ENCODE data around the gene WIF1. TPM values are rescaled to one million over a fixed set of nuclear protein-coding genes. Genes with fewer than 3 reads are reported as not detected.

WIF1 gene
- total and polyA plus RNA-seq, 5 experiments from 2014 or later: not detected

DNA sequence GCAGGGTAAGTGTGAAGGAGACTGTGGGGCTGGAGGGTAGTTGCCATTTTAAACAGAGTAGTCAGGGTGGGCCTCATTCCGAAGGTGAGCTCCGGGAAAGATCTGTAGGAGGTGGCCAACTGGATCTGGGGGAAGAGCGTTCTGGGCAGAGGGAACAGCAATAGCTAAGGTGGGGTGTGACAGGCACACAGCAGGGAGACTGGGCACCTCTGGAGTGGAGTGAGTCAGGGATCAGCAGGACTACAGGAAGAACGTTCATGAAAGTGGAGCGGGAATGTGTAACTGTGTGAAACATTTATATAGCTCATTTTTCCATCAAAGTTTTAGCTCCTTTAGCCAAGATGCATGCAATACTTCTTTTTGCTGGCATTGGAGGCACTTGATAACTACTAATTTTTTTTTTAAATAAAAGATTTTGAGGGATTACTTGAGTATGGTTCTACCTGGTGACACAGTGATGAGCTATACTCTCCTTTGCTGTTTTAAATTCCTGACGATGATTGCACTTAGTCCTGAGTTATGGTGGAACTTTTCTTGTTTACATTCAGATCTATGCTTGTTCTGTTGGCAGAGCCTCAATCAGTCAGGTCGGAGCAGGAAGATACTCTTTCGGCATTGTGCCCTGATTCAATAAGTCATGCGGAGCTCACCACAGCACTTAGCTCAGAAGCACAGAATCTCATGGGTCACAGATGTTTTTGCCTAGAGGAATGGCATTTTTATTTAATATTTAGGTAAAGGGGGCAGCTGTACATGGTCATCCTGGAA, 106.4 kb downstream of the WIF1 start:
- H3K27me3 Mint-ChIP-seq: peaks cover 11 to 49% (median 20%) of the 10 kb centered on the region in 5 donors
- H3K36me3 Mint-ChIP-seq: no peaks in the 10 kb centered on the region
- no peak for ATAC-seq
- peak overlapping the region in 1 of 10 donors; percentile 77 for H3K27ac Mint-ChIP-seq
- peaks cover 0 to 8% (median 0%) of the 10 kb centered on the region in 9 donors for H3K9me3 Mint-ChIP-seq
- POLR2A ChIA-PET: no interaction called here
- no peak overlapping the region for H3K4me3 Mint-ChIP-seq
- no peaks in the 10 kb centered on the region for H3K4me1 Mint-ChIP-seq
- DNase-seq: no peak

DNA sequence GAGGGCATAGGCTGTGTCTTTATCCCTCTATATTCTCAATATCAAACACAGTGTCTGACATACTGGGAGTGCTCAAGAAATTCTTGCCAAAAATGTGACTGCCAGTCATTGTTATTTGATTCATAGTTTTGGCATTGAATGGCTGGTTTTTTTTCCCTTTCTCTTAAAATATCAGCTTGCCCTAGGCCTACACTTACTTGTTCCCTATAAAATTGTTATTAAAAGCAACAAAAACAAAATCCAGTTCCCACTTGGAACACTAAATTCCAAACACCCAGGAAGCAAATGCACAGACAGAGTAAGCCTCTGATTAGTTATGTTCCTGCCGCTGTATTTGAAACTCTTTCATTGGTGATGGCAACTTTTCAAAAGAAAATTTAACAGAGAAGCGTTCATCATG, 110.7 kb downstream of the WIF1 start:
- ATAC-seq (no peak), DNase-seq (no peak)
- no peak overlapping the region for H3K27ac Mint-ChIP-seq
- POLR2A ChIA-PET: no interaction called here
- no peak overlapping the region for H3K4me3 Mint-ChIP-seq
- peaks cover 8 to 31% (median 16%) of the 10 kb centered on the region in 5 donors for H3K27me3 Mint-ChIP-seq
- H3K36me3 Mint-ChIP-seq: no peaks in the 10 kb centered on the region
- no peaks in the 10 kb centered on the region for H3K4me1 Mint-ChIP-seq
- peaks cover 0 to 4% (median 0%) of the 10 kb centered on the region in 9 donors for H3K9me3 Mint-ChIP-seq

DNA sequence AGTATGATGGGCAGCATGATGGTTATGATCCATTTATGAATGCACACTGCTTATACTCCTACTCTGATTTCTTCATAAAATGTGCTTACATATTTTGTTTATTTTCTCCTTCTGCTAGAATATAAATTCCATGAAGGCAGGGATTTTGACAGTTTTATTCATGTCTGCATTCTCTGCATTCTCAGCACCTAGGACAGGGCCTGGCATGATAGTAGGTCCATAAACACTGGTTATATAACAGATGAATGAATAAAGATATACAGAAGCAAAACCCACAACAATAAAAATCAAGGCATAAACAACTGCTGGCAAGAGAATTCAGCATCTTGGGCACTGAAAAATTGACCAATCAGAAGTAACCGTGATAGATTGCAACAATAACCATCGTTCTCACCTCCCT, 115.4 kb downstream of the WIF1 start:
- Mint-ChIP-seq H3K4me1 (peaks cover 0 to 2% (median 0%) of the 10 kb centered on the region in 4 donors), H3K27me3 (peaks cover 12 to 32% (median 16%) of the 10 kb centered on the region in 5 donors), H3K9me3 (peaks cover 0 to 25% (median 5%) of the 10 kb centered on the region in 9 donors), H3K27ac (no peak overlapping the region), H3K4me3 (no peak overlapping the region), H3K36me3 (peaks cover 0 to 4% (median 0%) of the 10 kb centered on the region in 3 donors)
- DNase-seq (no peak), ATAC-seq (no peak)
- POLR2A ChIA-PET: no interaction called here

DNA sequence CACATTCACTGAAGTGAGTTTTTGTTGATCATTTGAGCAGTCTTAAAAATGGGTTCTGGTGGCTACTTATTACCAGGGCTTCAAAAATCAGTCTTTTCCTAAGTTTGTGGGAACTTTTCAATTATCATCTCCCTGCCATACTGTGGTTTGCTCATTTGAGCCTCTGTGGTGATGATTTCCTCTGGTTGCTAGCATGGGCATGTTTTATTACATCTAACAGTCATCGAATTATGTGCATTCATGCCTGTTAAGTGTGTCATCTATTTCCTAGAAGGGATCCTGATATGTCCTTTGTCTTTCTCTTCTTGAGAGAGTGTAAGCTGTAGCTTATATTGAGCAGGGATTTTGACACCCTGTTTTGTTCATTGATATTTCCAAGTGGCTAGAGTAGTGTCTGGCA, 116.8 kb downstream of the WIF1 start:
- POLR2A ChIA-PET: no interaction called here
- ATAC-seq (no peak), DNase-seq (no peak)
- no peak overlapping the region for H3K27ac Mint-ChIP-seq
- peaks cover 0 to 4% (median 0%) of the 10 kb centered on the region in 3 donors for H3K36me3 Mint-ChIP-seq
- H3K4me3 Mint-ChIP-seq: no peak overlapping the region
- peaks cover 13 to 32% (median 16%) of the 10 kb centered on the region in 5 donors for H3K27me3 Mint-ChIP-seq
- peaks cover 0 to 25% (median 5%) of the 10 kb centered on the region in 9 donors for H3K9me3 Mint-ChIP-seq
- peaks cover 0 to 2% (median 0%) of the 10 kb centered on the region in 4 donors for H3K4me1 Mint-ChIP-seq

Other genes starting within 250 kb of the WIF1 start
- gene LEMD3, start 48.3 kb upstream of the WIF1 start, total RNA-seq: 10 to 100 TPM; 62.1 to 62.9 TPM
- 10 to 100 TPM; 28.2 to 31.5 (median 30.9) TPM for gene LEMD3, start 48.3 kb upstream of the WIF1 start, polyA plus RNA-seq
- not detected for gene MSRB3, start 157.4 kb upstream of the WIF1 start, total RNA-seq
- not detected for gene MSRB3, start 157.4 kb upstream of the WIF1 start, polyA plus RNA-seq